ENCODE measurements around the gene EIF5B. TPM values are rescaled to one million over a fixed set of nuclear protein-coding genes. Genes with fewer than 3 reads are reported as not detected.
A peak's percentile ranks its signal among the peaks of the same experiment; 100 is the strongest.

EIF5B gene
- total and polyA plus RNA-seq, 2 experiments from 2014 or later = 18.3 to 19.1 TPM

DNA sequence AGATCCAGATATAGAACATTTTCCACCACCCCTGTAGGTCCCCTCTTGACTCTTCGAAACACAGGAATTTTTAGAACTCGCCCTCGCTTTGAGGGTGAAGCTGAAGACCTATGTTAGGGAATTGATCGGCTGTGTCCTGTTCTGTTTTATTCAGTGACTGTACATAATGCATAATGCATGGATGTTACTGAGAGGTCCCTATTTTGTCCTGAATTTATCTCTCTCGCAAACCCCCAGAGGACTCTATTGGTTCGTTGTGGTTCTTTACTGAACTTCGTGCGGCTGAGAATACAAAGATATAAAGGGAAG lies 431 bp upstream of the EIF5B start:
- H3K4me2 ChIP-seq = peak overlapping the region; percentile 87
- H2AFZ ChIP-seq = peak overlapping the region; percentile 93
- peaks cover 25% of the 10 kb centered on the region for H3K4me1 ChIP-seq (ENCODE audit: insufficient read depth)
- peak overlapping the region; percentile 85 for H3K27ac ChIP-seq
- TF ChIP-seq EZH2phosphoT487 (IDR thresholded peaks at IDR 0.05; ENCODE audit: low read depth, severe bottlenecking, unreplicated experiment) = no peak
- TF ChIP-seq, protein P1, sequence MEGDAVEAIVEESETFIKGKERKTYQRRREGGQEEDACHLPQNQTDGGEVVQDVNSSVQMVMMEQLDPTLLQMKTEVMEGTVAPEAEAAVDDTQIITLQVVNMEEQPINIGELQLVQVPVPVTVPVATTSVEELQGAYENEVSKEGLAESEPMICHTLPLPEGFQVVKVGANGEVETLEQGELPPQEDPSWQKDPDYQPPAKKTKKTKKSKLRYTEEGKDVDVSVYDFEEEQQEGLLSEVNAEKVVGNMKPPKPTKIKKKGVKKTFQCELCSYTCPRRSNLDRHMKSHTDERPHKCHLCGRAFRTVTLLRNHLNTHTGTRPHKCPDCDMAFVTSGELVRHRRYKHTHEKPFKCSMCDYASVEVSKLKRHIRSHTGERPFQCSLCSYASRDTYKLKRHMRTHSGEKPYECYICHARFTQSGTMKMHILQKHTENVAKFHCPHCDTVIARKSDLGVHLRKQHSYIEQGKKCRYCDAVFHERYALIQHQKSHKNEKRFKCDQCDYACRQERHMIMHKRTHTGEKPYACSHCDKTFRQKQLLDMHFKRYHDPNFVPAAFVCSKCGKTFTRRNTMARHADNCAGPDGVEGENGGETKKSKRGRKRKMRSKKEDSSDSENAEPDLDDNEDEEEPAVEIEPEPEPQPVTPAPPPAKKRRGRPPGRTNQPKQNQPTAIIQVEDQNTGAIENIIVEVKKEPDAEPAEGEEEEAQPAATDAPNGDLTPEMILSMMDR (IDR thresholded peaks at IDR 0.05; ENCODE audit: poor library complexity) = no peak
- TF ChIP-seq EZH2 (IDR thresholded peaks at IDR 0.05; ENCODE audit: borderline replicate concordance) = no peak
- H3K9me2 ChIP-seq (replicated peaks; ENCODE audit: insufficient read depth) = no peaks in the 10 kb centered on the region
- H4K20me1 ChIP-seq (ENCODE audit: insufficient read depth, poor library complexity, severe bottlenecking) = peaks cover 25% of the 10 kb centered on the region
- H3K4me3 ChIP-seq = peak overlapping the region; percentile 60
- no peaks in the 10 kb centered on the region for H3K9me3 ChIP-seq (ENCODE audit: low read depth)
- 6% methylated on average over 8 of the region's 8 CpGs for WGBS (ENCODE audit: low lambda C conversion rate, missing lambda C conversion rate)
- H3K36me3 ChIP-seq (replicated peaks; ENCODE audit: insufficient read depth, low read depth) = no peaks in the 10 kb centered on the region
- H3K27me3 ChIP-seq = no peaks in the 10 kb centered on the region
- DNase-seq (ENCODE audit: low spot score) = no peak
- peaks cover 82% of the 10 kb centered on the region for H3K79me2 ChIP-seq

DNA sequence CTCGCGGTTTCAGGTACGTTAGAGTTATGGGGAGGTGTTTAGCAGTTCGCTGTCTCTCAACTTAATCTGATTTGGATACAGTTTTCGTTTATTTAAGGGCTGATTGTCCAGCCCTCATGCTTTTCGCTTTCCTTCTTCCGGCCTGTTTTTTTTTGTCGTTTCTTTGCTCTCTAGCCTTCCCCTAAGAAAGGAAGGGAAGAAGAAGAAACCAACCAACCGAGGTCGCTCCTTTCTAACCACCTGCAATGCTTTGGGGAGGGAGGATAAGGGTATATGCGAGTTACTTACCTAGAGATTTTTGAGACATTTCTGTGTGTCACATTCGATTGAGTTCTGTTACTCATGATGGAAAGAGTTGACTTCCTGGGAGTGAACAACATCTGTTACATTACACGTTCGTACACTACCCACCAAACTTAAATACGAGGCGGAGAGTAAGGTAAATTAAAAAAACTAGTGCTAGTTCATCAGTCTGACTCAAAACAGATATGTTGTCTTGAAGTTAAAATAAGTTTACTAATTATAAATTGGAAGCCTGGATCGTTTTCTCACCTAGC lies 918 bp downstream of the EIF5B start:
- no peaks in the 10 kb centered on the region for H3K27me3 ChIP-seq
- H3K27ac ChIP-seq = peak overlapping the region; percentile 85
- peak overlapping the region; percentile 54 for H2AFZ ChIP-seq
- peaks cover 25% of the 10 kb centered on the region for H3K4me1 ChIP-seq (ENCODE audit: insufficient read depth)
- peaks cover 29% of the 10 kb centered on the region for H4K20me1 ChIP-seq (ENCODE audit: insufficient read depth, poor library complexity, severe bottlenecking)
- no peaks in the 10 kb centered on the region for H3K9me2 ChIP-seq (replicated peaks; ENCODE audit: insufficient read depth)
- WGBS (ENCODE audit: low lambda C conversion rate, missing lambda C conversion rate) = 8% methylated on average over 17 of the region's 17 CpGs
- no peaks in the 10 kb centered on the region for H3K9me3 ChIP-seq (ENCODE audit: low read depth)
- H3K79me2 ChIP-seq = peaks cover 85% of the 10 kb centered on the region
- H3K4me3 ChIP-seq = peak overlapping the region; percentile 70
- TF ChIP-seq, protein P1 (IDR thresholded peaks at IDR 0.05; ENCODE audit: poor library complexity) = no peak
- TF ChIP-seq EZH2phosphoT487 (IDR thresholded peaks at IDR 0.05; ENCODE audit: low read depth, severe bottlenecking, unreplicated experiment) (no peak), EZH2 (IDR thresholded peaks at IDR 0.05; ENCODE audit: borderline replicate concordance) (no peak)
- no peak for DNase-seq (ENCODE audit: low spot score)
- H3K4me2 ChIP-seq = peak overlapping the region; percentile 87
- H3K36me3 ChIP-seq (replicated peaks; ENCODE audit: insufficient read depth, low read depth) = no peaks in the 10 kb centered on the region

DNA sequence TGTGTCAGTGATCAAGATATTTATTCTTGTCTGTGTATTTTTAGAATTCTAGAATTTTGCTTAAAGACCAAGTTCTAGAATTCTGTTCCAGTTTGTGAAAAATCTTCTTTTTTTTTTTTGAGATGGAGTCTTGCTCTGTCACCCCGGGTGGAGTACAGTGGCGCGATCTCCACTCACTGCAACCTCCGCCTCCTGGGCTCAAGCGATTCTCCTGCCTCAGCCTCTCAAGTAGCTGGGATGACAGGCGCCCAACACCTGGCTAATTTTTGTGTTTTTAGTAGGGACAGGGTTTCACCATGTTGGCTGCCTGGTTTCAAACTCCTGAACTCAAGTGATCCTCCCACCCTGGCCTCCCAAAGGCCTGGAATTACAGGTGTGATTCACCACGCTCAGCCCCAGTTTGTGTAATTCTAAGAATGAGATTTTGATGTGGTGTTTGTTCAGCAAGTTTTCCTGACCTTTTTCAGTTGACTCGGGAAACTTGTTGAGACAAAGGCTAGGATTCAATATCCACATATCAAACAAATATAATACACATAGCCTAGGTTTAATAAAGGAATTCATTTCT lies 3.6 kb downstream of the EIF5B start:
- Histone ChIP-seq H3K4me3 (no peak overlapping the region), H3K4me1 (ENCODE audit: insufficient read depth) (peaks cover 17% of the 10 kb centered on the region), H3K79me2 (peaks cover 85% of the 10 kb centered on the region), H3K9me3 (ENCODE audit: low read depth) (no peaks in the 10 kb centered on the region), H2AFZ (no peak overlapping the region), H3K4me2 (no peak overlapping the region), H3K36me3 (replicated peaks; ENCODE audit: insufficient read depth, low read depth) (no peaks in the 10 kb centered on the region), H4K20me1 (ENCODE audit: insufficient read depth, poor library complexity, severe bottlenecking) (peaks cover 27% of the 10 kb centered on the region), H3K27me3 (no peaks in the 10 kb centered on the region), H3K9me2 (replicated peaks; ENCODE audit: insufficient read depth) (no peaks in the 10 kb centered on the region), H3K27ac (no peak overlapping the region)
- 87% methylated on average over 8 of the region's 8 CpGs for WGBS (ENCODE audit: low lambda C conversion rate, missing lambda C conversion rate)
- peak; percentile 6 for DNase-seq (ENCODE audit: low spot score)
- TF ChIP-seq, protein P1 (IDR thresholded peaks at IDR 0.05; ENCODE audit: poor library complexity) = no peak
- TF ChIP-seq EZH2 (IDR thresholded peaks at IDR 0.05; ENCODE audit: borderline replicate concordance) (no peak), EZH2phosphoT487 (IDR thresholded peaks at IDR 0.05; ENCODE audit: low read depth, severe bottlenecking, unreplicated experiment) (no peak)

Measured in hepatocyte (in vitro differentiated cells).